Spleen (tissue), 7 donors: ENCODE results near the gene PITHD1.

ENCODE experiments used
- POLR2A ChIP-seq, 3 donors: fragments of 450-650 bp; IDR thresholded peaks; one replicate each; pipeline ENCODE4 v1.5.1; 2017; ENCODE audit warnings: antibody characterized with exemption in 3 of 3, mild to moderate bottlenecking in 1 of 3
- TF ChIP-seq, protein P1 (sequence below), 11 experiments: fragments of 200-600 bp in 7 of 11; fragments of 450-650 bp in 4 of 11; sonication (generic) in 4 of 11; IDR thresholded peaks in 8 of 11; conservative IDR thresholded peaks in 3 of 11; 1 replicate in 7 of 11; 2 replicates in 4 of 11; pipeline versions ENCODE4 v1.4.0 to v1.8.0; 2016 to 2021; ENCODE audit warnings: antibody characterized with exemption in 11 of 11, inconsistent platforms in 4 of 11, mild to moderate bottlenecking in 1 of 11
- donor health status: DM: no; HTN: no; CAD: no; lungs with moderate emphysema.
- donor health status: DM: no; HTN: no; CAD: no.
- donor health status: DM: no; HTN: no; CAD: no.

DNA sequence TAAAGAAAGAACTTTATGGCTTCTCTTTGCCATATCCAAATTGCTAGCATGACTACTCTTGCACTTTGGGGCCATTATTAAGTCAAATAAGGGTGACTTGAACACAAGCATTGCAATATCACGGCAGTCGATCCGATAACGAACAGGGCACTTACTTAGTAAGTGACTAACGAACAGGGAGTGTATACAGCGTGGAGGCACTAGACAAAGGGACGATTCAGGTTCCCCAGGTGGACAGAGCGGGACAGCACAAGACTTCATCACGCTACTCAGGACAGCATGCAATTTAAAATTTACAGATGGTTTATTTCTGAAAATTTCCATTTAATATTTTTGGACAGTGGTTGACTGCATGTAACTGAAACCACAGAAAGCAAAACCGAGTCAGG is 5.4 kb upstream of the PITHD1 start:
- TF ChIP-seq, protein P1, sequence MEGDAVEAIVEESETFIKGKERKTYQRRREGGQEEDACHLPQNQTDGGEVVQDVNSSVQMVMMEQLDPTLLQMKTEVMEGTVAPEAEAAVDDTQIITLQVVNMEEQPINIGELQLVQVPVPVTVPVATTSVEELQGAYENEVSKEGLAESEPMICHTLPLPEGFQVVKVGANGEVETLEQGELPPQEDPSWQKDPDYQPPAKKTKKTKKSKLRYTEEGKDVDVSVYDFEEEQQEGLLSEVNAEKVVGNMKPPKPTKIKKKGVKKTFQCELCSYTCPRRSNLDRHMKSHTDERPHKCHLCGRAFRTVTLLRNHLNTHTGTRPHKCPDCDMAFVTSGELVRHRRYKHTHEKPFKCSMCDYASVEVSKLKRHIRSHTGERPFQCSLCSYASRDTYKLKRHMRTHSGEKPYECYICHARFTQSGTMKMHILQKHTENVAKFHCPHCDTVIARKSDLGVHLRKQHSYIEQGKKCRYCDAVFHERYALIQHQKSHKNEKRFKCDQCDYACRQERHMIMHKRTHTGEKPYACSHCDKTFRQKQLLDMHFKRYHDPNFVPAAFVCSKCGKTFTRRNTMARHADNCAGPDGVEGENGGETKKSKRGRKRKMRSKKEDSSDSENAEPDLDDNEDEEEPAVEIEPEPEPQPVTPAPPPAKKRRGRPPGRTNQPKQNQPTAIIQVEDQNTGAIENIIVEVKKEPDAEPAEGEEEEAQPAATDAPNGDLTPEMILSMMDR (IDR thresholded peaks at IDR 0.05 in 8 of 11, conservative IDR thresholded peaks at IDR 0.05 in 3 of 11), result no peak
- no peak for TF ChIP-seq POLR2A (IDR thresholded peaks at IDR 0.05)
